ENCODE data around the gene DTWD2.

- TF ChIP-seq CTCF (IDR thresholded peaks at IDR 0.05; ENCODE audit: poor library complexity) (peak; percentile 59), EZH2 (IDR thresholded peaks at IDR 0.05; ENCODE audit: borderline replicate concordance) (no peak)
Observed at GRCh38 chr5:118956727-118957126, 31.6 kb downstream of the DTWD2 start.

All from hepatocyte (in vitro differentiated cells).